Measurements from ENCODE around the gene GLRX5. TPM values are rescaled to one million over a fixed set of nuclear protein-coding genes. Genes with fewer than 3 reads are reported as not detected.

The GLRX5 gene
- total RNA-seq, 1 donor from 2014 or later = 38.9 TPM

DNA sequence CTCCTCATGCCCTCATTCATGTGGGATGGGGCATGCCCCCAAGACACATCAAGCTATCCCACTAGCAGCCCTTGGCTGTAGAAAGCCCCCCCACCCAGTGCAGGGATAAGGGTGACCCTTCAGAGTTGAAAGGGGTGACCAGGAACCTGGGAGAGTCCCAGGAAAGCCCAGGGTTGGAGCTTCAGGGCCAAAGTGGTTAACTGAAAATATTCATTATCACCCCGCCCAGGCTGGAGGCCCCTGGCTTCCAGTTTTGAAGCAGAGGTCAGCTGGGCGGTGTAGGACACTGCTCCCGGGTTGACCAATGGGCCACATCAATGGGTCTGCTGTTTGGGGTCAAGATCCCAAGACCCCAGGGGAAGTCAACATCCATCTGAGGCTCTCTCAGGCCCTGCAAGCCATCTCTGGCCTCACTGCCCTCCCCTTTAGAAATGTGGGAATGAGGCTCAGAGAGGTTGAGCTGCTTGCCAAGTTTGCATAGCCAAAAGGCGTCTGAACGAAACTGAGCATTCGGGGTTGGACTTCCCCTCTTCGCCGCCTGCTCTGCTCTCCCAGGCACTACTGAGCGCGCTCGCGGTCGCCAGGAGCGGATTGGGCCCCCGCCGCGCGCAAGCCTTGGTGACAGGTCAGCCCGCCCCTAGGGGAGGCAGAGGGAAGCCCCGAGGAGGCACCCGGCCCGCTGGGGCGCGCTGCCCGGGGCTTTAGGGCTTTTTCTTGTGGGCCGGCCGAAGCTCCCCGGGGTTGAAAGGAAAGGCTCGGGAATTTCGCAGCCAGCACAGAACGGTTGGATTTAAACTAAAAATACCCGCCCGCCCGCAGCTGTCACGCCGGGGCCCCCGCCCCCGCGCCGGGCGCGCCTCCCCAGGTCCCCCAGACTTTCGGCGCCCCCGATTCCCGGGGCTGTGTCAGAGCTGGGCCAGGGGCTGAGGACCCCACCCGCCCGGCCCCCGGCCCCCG, 19.0 kb upstream of the GLRX5 start:
- TF ChIP-seq, protein P1, sequence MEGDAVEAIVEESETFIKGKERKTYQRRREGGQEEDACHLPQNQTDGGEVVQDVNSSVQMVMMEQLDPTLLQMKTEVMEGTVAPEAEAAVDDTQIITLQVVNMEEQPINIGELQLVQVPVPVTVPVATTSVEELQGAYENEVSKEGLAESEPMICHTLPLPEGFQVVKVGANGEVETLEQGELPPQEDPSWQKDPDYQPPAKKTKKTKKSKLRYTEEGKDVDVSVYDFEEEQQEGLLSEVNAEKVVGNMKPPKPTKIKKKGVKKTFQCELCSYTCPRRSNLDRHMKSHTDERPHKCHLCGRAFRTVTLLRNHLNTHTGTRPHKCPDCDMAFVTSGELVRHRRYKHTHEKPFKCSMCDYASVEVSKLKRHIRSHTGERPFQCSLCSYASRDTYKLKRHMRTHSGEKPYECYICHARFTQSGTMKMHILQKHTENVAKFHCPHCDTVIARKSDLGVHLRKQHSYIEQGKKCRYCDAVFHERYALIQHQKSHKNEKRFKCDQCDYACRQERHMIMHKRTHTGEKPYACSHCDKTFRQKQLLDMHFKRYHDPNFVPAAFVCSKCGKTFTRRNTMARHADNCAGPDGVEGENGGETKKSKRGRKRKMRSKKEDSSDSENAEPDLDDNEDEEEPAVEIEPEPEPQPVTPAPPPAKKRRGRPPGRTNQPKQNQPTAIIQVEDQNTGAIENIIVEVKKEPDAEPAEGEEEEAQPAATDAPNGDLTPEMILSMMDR (IDR thresholded peaks at IDR 0.05; ENCODE audit: partially characterized antibody, unreplicated experiment) = no peak
- peak; percentile 65 for DNase-seq
- H3K27ac Mint-ChIP-seq (ENCODE audit: unreplicated experiment) = peak overlapping the region; percentile 48
- no peaks in the 10 kb centered on the region for H3K36me3 Mint-ChIP-seq (ENCODE audit: unreplicated experiment)
- H3K27me3 Mint-ChIP-seq (ENCODE audit: unreplicated experiment) = peaks cover 7% of the 10 kb centered on the region
- peak overlapping the region; percentile 83 for H3K4me3 Mint-ChIP-seq (ENCODE audit: unreplicated experiment)
- peaks cover 17% of the 10 kb centered on the region for H3K4me1 Mint-ChIP-seq (ENCODE audit: low read depth, unreplicated experiment)
- peaks cover 5% of the 10 kb centered on the region for H3K9me3 Mint-ChIP-seq (ENCODE audit: unreplicated experiment)

GRCh38 chr14:95516554-95517181, 18.2 kb upstream of the GLRX5 start, which contains the start of gene SYNE3:
Gene SYNE3, minus strand, starts transcription at chr14:95516650. Its CDS starts 40,829 bp downstream, at chr14:95475821.
- Mint-ChIP-seq H3K36me3 (ENCODE audit: unreplicated experiment) (no peaks in the 10 kb centered on the region), H3K27ac (ENCODE audit: unreplicated experiment) (peak within 1 kb of the TSS; percentile 48), H3K4me3 (ENCODE audit: unreplicated experiment) (peak within 1 kb of the TSS; percentile 83), H3K27me3 (ENCODE audit: unreplicated experiment) (peaks cover 7% of the 10 kb centered on the region), H3K9me3 (ENCODE audit: unreplicated experiment) (peaks cover 5% of the 10 kb centered on the region), H3K4me1 (ENCODE audit: low read depth, unreplicated experiment) (peaks cover 17% of the 10 kb centered on the region)
- peak; percentile 48 for DNase-seq
- TF ChIP-seq, protein P1 (IDR thresholded peaks at IDR 0.05; ENCODE audit: partially characterized antibody, unreplicated experiment) = no peak

DNA sequence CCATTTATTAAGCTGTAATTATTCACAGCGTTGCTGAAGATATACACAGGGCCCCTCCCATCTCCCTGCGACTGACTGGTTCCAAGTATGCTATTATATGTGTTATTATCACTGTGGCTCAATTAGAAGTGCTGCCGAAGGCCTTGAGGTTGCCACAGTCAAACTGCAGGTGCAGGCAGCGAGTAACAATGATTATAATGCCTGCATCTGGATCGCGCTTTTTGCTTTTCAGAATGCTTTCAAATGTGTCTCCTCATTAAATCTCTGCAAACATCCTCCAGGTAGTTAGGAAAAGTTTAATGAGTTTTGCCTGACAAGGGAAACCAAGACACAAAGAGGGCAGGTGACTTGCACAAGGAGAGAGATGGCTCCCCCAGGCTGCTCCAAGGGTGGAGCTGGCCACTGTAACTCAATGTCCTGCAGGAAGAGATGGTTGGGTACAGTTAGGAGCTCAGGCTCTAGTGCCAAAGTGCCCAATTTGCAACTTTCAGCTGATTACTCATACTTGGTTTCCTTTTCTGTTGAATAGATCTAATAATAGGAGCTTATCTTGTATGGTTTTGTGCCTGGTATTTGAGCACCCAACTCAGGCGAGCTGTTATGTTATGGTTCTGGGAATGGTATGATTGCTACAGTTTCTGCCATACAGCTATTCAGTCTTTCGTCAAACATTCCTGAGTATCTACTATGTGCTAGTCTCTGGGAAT, 16.7 kb upstream of the GLRX5 start:
- H3K9me3 Mint-ChIP-seq (ENCODE audit: unreplicated experiment) = peaks cover 5% of the 10 kb centered on the region
- no peaks in the 10 kb centered on the region for H3K36me3 Mint-ChIP-seq (ENCODE audit: unreplicated experiment)
- DNase-seq = no peak

DNA sequence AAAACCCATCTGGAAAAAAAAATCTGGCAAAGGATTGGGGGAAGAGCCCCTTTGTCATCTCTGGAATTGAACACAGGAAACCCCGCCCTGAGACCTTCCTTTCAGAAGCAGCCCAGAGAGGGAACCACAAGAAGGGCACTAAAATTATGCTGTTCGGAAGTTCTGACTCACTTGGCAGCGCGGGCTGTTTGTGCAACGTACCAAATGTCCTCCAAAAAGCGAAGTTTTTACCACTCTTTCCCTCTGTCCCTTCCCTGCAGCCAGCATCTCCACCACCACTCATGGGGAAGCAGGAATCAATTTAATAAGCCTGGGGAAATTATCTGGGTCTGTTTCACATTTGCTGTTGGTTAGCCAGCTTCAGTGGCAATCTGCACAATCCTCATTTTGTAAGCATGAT, 15.2 kb upstream of the GLRX5 start:
- no peak for DNase-seq
- H3K4me1 Mint-ChIP-seq (ENCODE audit: low read depth, unreplicated experiment) = peaks cover 28% of the 10 kb centered on the region
- no peaks in the 10 kb centered on the region for H3K36me3 Mint-ChIP-seq (ENCODE audit: unreplicated experiment)
- no peak overlapping the region for H3K4me3 Mint-ChIP-seq (ENCODE audit: unreplicated experiment)
- TF ChIP-seq, protein P1 (IDR thresholded peaks at IDR 0.05; ENCODE audit: partially characterized antibody, unreplicated experiment) = no peak
- H3K9me3 Mint-ChIP-seq (ENCODE audit: unreplicated experiment) = peaks cover 5% of the 10 kb centered on the region
- no peak overlapping the region for H3K27ac Mint-ChIP-seq (ENCODE audit: unreplicated experiment)
- H3K27me3 Mint-ChIP-seq (ENCODE audit: unreplicated experiment) = peaks cover 7% of the 10 kb centered on the region

More for the DNA sequence above, 16.7 kb upstream of the GLRX5 start:
- peaks cover 7% of the 10 kb centered on the region for H3K27me3 Mint-ChIP-seq (ENCODE audit: unreplicated experiment)
- H3K27ac Mint-ChIP-seq (ENCODE audit: unreplicated experiment) = no peak overlapping the region
- TF ChIP-seq, protein P1 (IDR thresholded peaks at IDR 0.05; ENCODE audit: partially characterized antibody, unreplicated experiment) = no peak
- H3K4me3 Mint-ChIP-seq (ENCODE audit: unreplicated experiment) = peak overlapping the region; percentile 31
- H3K4me1 Mint-ChIP-seq (ENCODE audit: low read depth, unreplicated experiment) = peaks cover 17% of the 10 kb centered on the region

Measured in glutamatergic neuron (in vitro differentiated cells).